Glomerular visceral epithelial cell (primary cell): ENCODE measurements around the gene EAF1.
"Not testable (repeated sequence)": the region's sequence is repeated elsewhere in the genome, so short reads cannot be mapped to it uniquely, and the experiment has no call there.

Experiments used
- DNase-seq: peaks from one replicate; pipeline ENCODE4 v3.0.0-alpha.2; 2016; ENCODE audit errors: extremely low spot score

Gene EAF1

GRCh38 chr3:15405448-15406050 is 21.8 kb upstream of the EAF1 start:
- peak; percentile 49 for DNase-seq

- DNase-seq, result no peak
These were observed 18.2 kb upstream of the EAF1 start for GRCh38 chr3:15409239-15409638.

DNA sequence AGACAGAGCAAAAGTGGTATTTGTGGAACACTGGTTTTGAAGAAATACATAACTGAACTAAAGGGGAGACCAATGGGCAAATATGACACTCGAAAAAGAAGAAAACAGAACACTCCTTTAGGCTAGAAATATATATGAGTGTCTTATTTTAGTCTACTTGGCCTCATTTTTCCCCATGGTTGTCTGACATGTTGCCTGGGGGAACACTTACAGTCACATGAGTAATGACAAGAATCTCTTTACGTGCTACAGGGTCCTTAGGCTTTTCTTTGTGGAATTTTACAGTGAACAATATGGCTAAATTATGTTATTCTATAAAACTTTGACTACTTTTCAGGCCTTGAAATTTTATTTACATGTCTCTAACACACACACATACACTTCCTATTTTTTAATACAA is 17.6 kb upstream of the EAF1 start:
- DNase-seq, result no peak

GRCh38 chr3:15410966-15411365 is 16.4 kb upstream of the EAF1 start:
- not testable (repeated sequence) for DNase-seq

- no peak for DNase-seq
These were observed 6.5 kb upstream of the EAF1 start for GRCh38 chr3:15420871-15421270.

DNA sequence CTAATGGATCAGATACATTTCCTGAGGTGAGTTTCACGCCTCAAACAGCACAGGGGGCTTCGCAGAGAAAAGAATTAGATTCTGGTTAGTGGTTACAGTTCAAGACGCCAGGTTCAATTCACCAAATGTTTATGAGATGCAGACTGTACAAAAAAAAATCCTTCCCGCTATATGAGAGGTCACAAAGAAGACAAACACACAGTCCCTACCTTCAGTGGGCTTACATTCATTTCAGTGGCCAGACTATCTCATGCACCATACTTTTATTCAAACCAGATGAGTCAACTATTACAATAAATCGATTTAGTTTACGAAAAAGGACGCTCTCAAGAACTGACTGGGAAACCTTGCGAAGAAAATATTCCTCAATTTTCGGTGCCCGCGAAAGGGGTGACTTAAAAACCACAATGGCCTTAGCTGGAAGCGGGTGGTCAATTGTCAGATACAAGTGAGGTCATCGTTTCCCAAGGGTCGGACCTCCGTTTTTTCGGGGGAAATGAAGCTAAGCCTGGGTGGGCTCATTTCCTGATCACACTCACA is 749 bp upstream of the EAF1 start:
- no peak for DNase-seq

DNA sequence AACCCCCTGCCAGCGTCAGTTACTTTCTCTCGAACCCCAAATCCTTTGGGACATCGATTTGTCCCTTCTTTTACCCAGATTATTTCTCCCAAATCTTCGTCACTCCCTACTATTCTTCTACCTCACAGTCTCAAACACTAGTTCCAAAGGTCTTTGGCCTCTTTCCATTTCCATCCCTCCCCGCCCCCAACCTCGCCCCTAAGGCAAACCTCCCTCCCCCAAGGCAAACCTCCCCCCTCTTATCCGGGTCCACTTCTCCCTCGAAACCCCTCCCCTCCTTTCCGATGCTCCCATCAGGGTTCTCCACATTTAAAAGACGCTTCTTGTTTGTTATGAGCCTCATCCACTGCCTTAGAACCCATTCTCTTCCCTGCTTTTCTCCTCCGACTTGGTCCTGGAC is 583 bp downstream of the EAF1 start:
- DNase-seq, result no peak

DNA sequence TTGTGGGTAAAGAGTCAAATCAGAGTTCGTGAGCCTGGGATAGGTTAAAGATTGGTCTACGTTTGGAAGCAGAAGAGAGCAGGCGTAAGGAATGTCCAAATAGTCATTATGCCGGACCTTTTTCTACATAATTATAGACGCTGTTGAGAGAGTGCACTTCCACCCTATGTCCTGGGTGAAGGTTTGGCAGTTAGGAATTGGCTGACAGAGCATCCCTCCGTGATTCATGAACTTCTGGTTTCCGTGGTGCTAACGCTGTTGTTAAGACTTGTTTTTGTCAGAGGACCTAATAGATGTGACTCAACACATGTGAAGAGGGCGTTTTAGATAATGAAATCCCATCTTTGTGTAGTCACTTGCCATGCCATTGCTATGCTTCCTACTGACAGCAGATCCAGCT is 1.1 kb downstream of the EAF1 start:
- DNase-seq, result peak; percentile 50

- DNase-seq, result no peak
These were observed 1.7 kb downstream of the EAF1 start for GRCh38 chr3:15429080-15429479.

DNA sequence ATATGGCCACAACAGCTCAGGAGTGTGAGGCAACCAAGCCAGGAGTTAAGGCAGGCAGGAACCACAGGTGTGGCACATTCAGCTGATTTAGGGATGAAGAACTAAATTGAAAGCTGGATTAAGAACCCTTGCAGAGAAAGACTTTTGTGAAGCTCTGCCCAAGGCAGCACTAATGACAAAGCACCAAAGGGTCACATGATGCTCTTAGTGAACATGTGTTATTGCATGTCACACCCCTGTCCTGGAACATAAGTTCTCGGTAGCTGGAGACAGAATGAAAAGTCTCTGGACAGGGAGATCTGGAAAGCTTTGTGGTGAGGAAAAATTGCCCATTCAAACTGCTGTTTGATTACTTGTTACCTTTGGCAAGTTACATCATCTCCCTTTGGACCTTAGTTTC is 3.2 kb downstream of the EAF1 start:
- no peak for DNase-seq

- no peak for DNase-seq
These were observed 3.9 kb downstream of the EAF1 start for GRCh38 chr3:15431256-15431837.

GRCh38 chr3:15433531-15433930 is 6.1 kb downstream of the EAF1 start:
- DNase-seq, result no peak

DNA sequence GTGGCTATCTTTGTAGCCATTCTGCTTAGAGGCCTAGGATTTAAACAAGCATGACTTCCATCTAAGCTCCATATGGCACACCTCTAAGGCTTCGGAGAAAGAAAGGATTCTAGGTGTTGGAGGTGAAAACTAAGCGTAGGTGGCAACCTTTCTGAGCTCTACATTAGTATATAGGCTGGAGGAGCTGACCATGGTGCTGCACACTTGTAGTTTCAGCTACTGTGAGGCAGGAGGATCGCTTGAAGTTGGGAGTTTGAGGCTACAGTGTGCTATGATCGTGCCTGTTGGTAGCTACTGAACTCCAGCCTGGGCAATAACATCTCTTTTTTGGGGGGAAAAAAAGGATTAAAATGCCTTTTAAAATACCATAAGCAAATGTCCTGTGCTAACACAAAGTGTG is 7.4 kb downstream of the EAF1 start:
- DNase-seq, result no peak

DNA sequence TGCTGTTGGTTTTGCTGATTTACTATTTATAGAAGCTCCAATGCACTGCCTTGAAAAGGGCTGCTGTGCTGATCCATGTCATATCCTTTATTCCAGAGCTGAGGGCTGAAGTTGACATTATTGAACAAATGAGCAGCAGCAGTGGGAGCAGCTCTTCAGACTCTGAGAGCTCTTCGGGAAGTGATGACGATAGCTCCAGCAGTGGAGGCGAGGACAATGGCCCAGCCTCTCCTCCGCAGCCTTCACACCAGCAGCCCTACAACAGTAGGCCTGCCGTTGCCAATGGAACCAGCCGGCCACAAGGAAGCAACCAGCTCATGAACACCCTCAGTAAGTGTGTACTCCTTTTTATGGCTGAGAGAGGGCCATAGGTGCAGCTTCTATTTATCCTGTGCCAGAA is 8.8 kb downstream of the EAF1 start:
- no peak for DNase-seq

- no peak for DNase-seq
These were observed 11.6 kb downstream of the EAF1 start for GRCh38 chr3:15438983-15439382.

- DNase-seq, result peak; percentile 20
These were observed 12.1 kb downstream of the EAF1 start for GRCh38 chr3:15439476-15439875.

DNA sequence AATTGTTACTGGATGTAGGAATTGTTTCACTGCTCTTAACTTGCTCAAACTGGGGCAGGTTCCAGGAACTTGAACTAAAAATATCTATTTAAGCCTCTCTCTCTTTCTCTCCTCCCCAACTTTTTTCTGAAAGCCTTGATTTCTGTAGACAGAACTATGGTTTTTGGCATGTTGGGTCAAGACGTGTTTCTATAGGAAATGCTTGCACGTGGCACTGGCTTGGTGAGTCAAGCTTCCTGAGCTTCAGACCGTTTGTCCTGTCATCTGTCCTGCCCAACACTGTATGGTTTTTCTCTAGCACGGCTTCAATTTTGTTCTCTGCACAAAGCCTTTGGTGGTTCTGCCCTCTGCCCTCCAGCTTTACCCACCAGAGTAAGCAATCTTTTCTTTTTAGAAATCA is 13.5 kb downstream of the EAF1 start:
- DNase-seq, result no peak

- no peak for DNase-seq
These were observed 16.6 kb downstream of the EAF1 start for GRCh38 chr3:15443826-15444524.

DNA sequence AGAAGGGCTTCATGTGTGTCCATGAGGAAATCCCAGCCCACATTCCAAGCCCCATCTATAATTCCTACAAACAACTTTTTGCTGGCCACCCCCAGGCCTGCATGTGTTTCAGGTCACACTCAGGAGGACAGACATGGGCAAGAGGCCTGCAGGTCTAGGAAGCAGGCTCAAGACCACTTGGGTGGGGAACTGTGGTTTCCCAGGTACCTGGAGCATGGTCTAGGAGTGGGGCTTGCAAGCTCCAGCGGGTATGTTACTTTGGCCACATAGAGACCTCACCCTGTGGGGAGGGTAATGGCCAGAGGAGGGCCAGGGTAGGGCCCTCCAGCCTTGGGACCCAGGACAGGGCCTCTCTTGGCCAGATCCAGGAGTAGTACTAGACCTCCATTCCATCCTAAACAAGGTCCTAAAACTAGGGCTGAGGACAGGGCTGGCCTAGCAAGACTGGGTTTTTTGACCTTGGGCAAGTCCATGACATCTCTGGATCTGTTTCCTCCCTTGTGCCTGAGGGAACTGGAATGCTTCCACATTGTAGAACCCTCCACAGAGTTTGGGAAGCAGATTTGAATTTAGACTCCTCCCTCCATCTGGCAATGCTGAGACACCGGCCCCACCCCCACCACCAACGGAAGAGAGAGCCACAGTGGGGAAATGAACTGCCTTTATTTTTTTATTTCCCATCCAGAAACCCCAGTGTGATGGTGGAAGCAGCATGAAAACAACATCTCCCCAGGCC is 22.3 kb downstream of the EAF1 start:
- DNase-seq, result no peak

DNA sequence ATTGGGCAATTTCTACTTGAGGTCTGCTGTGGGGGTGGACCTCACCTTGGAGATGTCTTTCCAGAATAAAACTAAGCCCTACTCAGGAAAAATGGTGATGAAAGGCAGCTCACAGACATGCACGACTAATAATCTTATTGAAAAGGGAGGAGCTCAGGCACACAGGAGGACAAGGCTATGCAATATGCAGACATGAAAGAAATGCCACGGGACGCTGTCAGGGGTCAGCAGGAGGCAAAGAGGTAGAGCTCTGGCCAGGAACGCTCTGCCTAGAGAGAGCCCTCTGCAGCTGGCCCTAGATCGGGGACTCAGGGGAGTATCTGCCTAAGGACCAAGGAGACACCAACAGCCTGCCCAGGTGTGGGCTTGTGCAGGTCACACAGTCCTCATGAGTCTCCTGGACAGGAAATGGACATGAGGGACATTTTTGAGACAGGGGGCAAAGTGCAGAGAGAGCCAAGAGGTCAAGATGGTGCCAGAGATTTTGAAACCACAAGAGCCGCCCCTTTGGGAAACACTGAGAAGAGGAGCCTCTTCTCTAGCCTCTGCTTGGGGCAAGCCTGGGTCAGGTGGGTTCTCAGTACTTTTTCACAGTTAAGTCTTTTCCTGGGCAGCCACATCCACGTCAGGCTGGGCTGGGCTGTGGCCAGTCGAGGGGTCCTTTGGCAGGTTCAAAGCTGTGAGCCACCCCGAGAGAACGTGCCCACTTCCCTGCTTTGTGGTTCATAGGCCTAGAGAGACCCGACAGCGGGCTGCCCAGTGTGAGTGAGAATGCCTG is 23.2 kb downstream of the EAF1 start:
- DNase-seq, result no peak

- no peak for DNase-seq
These were observed 24.1 kb downstream of the EAF1 start for GRCh38 chr3:15451216-15452113.
